ENCODE measurements around the gene SNAP47.

SNAP47 gene

GRCh38 chr1:227732586-227733308 is 2.5 kb upstream of the SNAP47 start:
- DNase-seq = no peak

- DNase-seq = no peak
Observed at GRCh38 chr1:227733309-227733705, 1.9 kb upstream of the SNAP47 start.

DNA sequence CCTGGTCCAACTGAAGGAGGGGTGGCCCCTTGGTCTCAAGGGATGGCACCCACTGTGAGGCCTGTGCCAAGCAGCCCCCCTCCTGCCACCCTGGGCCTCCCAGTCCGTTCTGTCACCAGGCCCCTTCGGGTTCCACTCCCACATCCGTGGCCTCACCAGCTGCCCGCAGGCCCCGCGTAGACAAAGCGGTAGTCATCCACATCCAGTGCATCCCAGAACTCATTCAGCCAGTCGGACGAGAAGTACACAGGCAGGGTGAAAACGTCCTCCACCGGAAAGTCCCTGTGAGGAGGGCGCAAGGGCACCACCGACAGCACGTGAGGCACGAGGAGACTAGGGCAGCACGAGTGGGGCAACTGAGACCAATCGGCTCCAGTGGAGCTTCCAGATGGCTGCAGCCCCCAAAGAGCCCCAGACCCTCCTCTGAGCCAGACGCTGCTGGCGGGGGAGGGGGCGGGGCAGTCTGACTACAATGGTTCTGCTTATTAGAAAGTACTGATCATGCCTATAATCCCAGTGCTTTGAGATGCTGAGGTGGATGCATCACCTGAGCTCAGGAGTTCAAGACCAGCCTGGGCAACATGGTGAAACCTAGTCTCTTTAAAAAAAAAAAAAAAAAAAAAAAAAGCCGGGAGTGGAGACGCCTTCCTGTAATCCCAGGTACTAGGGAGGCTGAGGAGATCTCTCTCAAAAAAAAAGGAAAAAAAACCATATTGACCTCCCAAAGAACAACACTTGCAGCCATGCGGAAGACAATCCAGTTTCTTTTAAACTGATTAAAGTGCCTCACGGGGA is 1.3 kb upstream of the SNAP47 start:
- DNase-seq = no peak

DNA sequence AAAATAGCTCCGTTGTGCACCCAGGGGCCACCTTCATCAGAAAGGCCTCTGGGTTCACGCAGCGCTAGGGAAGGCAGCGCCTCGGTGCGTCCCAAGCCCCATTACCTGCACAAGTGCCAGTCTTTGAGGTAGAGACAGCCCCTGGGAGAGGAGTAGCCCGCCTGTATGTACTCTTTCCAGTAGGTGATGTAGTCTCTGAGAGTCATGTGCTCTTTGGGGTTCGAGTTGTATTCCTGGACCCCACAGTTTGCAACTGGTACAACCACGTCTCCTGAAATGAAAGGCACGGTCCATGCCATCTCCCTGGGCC is 734 bp upstream of the SNAP47 start:
- no peak for DNase-seq

- no peak for DNase-seq
Observed at GRCh38 chr1:227735539-227736285, 477 bp downstream of the SNAP47 start.

DNA sequence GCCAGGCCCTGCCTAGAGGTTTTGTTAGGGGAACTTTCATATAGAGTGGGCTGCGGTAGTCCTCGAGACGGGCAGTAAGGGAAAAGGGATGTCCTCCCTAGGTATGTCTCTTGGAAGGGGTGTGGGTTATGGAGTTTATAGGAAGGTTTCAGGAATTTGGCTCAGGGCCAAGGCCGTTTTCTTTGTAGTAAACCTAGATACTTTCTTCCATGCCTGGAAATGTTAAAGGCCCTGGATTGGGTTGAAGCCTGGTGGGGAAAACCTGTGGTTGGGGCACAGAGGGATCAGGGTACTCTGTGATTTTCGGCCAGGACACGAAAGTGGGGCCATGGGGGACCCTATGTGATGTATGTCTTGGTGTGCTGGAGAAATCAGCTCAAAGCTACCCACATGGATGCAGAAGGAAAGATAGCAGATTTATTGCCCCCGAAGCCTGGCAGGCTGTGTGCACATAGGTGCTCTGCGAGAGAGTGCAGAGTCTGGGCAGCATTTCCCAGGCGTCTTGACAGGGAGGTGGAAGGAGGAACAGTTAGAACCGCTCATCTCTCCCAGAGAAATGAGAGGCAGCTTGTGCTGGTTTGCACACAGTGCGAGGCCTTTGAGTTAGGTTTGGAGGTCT is 1.7 kb downstream of the SNAP47 start:
- DNase-seq = no peak

DNA sequence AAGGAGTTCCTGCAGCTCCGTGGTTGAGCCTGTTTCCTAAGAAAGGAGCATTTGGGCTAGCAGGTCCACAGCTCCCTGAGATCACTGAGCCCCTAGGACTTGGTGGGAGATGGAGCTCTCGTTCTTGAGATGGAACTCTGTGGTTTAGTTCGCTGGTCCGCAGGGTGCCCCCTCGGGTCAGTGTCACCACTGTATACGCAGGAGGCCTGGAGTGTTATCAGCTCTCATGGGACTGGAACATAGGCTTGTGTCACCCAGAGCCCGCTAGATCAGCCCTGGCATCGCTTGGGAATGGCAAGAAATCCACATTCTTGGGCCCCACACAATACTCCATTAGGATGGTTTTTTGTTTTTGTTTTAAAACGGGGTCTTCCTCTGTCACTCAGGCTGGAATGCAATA is 3.6 kb downstream of the SNAP47 start:
- no peak for DNase-seq

GRCh38 chr1:227739636-227740035 is 4.4 kb downstream of the SNAP47 start:
- DNase-seq = no peak

GRCh38 chr1:227740401-227740960 is 5.2 kb downstream of the SNAP47 start:
- no peak for DNase-seq

DNA sequence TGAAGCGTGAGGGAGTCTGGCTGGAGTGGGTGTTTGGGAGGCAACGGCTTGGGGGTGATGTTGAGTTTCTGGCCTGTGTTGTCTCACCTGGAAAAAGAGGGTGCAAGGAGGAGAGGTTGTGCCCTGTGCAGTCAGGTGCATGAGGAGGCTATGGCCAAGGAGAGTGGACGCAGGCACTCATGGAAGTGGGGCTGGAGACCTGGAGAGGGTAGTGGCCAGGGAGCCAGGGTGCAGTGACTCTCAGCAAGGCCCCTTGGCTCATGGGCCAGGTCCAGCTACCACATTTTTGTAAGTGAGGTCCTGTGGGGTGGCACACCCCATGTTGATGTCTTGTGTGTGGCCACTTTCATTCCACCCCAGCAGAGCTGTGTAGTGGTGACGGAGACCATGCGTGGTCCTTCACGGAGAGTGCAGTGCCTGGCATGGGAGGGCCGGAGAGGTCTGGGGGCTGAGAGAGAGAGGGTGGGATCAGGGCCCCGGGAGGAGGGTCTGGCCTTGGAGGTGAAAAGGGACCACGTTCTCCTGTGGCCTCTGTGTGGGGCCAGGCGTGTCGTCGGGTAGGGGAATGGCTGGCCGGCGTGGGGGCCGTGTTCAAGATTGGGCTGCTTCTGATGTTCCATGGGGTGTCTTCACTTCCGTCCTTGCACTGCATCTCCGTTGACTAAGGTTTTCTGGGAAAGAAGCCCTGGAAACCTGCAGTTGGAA is 6.1 kb downstream of the SNAP47 start:
- DNase-seq = no peak

GRCh38 chr1:227742738-227743715 is 7.8 kb downstream of the SNAP47 start:
- no peak for DNase-seq

DNA sequence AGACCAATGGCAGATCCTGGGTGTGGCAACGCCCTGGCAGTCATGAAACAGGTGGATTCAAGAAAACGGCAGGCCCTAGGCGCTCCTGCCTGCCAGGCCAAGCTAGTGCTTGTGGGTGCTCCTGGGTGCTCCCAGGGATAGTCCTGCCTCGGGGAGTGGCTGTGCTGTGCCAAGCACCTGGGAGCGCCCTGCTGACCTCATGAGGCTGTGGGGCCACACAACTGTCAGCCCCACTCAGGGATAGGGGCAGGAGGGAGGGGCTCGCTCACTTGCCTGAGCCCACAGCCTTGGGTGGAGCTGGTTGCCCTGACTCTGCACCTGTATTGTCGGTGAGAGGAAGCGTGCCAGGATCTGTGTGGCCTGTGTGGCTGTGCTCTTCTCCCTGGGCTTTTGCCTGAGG is 9.4 kb downstream of the SNAP47 start:
- DNase-seq = no peak

DNA sequence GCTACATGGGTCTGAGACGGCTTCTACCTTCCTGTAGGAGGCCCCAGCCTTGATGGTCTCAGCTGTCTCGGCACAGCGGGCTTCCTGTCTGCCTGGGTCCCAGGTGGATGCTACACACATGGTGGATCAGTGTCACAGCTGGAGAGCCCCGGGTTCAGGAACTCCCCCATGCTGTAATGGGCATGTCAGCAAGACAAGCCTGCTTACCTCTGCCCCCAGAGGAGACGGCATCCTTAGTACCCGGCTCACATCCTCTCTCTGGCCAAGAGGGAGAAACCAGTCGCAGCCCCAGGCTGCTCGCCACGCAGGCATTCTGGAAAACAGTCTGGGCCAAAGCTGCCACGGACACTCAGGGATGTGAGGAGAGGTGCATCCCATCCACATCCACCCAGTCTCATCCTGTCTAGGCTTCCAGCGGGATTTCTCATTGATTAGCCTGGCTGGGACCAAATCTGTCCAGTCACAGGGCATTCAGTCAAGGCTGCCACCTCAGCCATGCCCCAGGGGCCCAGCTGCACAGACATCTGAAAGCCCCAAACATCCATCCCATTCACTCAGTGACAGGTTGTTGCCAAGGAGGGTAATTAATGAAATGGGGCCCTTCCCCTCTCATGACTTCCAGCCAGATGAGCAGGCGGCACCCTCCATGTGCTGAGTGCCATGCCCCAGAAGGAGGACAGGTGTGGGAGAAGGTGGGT is 10.5 kb downstream of the SNAP47 start:
- DNase-seq = no peak

DNA sequence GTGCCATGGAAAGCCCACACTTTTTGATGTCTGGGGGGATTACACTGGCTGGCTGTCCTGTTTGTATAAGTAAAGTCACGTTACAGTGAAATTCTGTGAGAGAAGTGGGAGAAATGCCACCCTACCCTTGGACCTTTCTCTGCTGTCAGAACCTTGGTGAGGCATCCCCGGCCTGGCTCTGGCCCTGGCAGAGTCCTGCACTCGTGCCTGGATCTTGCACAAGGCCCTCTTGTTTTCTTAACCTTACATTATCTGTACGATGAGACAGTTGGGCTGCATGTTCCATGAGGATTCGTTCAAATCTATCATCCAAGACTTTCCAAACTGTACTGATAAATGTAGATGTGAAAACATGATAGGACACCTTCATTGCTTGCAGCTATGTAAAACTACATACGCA is 11.4 kb downstream of the SNAP47 start:
- no peak for DNase-seq

DNA sequence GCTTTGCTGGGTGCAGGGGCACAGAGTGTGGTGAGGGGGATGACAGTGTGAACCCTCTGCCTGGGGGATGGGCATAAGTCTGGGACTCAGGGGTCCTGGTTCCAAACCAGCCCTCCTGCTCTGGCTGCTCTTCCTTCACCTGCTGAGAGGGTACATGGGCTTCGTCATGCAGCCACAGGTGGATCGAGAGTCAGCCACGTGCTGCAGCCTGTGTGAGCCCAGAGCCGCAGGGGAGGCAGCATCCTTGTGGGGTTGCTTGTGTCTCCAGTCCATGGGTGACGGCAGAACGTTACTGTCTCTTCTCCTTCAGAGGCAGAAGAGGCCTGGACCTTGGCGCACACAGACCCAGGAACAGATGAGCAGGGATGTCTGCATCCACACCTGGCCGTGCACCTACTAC is 12.1 kb downstream of the SNAP47 start:
- DNase-seq = no peak

- DNase-seq = no peak
Observed at GRCh38 chr1:227747948-227748495, 12.8 kb downstream of the SNAP47 start.

DNA sequence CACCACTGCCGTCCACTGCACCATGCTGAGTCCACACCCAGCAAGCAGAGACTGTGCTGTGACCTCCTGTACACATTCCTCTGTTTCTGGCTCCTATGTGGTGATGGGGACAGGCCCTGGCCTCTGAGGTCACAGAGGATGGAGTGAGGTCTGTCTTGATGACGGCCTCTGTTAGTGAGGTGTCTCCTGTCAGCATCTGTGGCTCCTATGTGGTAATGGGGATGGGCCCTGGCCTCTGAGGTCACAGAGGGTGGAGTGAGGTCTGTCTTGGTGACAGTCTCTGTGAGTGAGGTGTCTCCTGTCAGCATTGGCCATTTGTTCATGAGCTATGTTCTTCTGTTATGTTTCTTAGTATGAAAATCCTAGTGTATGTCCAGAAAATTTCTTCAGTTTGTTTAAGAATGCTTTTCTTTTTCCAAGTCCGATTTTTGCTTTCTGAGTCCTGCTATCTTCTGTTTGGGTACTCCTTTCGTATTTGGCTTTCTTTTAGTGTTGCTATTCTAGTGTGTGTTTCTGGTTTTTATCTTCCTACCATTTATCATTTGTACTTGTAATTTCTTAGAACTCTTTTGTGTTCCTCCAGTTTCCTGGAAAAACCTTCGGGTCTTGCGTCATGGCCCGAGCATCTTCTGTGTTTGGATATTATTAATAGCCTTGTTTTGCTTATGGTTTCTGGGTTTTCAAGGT is 13.4 kb downstream of the SNAP47 start:
- no peak for DNase-seq

DNA sequence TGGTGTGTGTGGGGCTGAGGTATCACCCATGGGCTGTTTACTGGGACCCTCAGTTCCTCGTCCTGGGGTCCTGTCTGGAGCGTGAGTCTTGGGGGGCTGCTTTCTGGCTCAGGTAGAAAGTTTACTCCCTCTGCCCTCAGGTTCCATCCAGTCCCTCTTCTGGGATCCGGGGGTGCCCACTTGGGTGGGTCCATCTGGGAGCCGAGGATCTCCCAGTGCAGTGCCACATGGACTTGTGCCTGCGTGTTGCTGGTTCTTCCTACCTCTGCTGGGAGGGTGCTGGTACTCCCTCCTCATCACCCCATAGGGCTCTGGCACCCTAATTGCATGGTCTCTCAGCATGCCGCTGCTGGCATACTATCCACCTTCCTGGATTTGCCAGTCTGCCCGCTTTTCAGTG is 14.0 kb downstream of the SNAP47 start:
- DNase-seq = no peak

DNA sequence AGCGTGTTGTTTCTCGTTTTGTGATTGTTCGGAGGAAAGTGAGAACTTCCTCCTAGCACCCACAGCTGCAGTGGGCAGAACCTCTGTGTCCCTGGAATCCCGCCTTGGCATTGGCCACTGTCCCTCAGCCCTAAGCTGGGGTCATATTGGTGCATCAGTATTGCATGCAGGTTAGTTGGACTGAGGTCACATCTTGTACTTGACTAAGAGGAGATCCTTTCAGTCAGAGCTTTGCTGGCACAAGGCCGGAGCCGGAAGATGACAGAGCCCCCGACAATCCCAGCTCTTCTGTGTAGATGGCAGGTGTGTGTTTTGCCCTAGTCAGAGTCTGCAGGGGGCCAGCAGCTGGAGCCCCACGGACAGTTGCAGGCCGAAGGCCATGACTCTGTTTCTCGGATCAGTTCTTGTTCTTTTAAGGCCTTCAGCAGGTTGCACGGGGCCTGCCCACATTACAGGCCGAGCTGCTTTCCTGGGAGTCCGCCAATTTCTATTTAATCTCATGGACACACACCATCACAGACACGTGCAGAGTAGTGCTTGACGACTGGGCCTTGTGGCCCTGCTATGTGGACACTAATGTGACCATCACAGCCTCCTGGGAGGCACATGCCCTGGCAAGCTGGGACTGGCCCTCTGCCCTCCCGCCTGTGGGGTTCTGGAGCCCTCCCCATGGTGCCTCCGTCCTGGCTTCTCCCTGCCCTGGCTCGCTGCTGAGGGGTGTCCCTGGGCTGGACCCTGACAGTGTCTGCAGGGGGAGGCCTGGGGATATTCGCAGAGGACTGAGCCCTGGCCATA is 14.9 kb downstream of the SNAP47 start:
- DNase-seq = no peak
